HG02870 (cell line): ENCODE measurements around the gene PRTG.
"Not testable (repeated sequence)": the region's sequence is repeated elsewhere in the genome, so short reads cannot be mapped to it uniquely, and the experiment has no call there.

Experiments used
- ATAC-seq: cut with Tn5 transposase; IDR thresholded peaks from one replicate; pipeline ENCODE4 v1.9.1; 2021; ENCODE audit warnings: mild to moderate bottlenecking, moderate library complexity; ENCODE audit not compliant: unreplicated experiment

PRTG gene, protein sequence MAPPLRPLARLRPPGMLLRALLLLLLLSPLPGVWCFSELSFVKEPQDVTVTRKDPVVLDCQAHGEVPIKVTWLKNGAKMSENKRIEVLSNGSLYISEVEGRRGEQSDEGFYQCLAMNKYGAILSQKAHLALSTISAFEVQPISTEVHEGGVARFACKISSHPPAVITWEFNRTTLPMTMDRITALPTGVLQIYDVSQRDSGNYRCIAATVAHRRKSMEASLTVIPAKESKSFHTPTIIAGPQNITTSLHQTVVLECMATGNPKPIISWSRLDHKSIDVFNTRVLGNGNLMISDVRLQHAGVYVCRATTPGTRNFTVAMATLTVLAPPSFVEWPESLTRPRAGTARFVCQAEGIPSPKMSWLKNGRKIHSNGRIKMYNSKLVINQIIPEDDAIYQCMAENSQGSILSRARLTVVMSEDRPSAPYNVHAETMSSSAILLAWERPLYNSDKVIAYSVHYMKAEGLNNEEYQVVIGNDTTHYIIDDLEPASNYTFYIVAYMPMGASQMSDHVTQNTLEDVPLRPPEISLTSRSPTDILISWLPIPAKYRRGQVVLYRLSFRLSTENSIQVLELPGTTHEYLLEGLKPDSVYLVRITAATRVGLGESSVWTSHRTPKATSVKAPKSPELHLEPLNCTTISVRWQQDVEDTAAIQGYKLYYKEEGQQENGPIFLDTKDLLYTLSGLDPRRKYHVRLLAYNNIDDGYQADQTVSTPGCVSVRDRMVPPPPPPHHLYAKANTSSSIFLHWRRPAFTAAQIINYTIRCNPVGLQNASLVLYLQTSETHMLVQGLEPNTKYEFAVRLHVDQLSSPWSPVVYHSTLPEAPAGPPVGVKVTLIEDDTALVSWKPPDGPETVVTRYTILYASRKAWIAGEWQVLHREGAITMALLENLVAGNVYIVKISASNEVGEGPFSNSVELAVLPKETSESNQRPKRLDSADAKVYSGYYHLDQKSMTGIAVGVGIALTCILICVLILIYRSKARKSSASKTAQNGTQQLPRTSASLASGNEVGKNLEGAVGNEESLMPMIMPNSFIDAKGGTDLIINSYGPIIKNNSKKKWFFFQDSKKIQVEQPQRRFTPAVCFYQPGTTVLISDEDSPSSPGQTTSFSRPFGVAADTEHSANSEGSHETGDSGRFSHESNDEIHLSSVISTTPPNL

DNA sequence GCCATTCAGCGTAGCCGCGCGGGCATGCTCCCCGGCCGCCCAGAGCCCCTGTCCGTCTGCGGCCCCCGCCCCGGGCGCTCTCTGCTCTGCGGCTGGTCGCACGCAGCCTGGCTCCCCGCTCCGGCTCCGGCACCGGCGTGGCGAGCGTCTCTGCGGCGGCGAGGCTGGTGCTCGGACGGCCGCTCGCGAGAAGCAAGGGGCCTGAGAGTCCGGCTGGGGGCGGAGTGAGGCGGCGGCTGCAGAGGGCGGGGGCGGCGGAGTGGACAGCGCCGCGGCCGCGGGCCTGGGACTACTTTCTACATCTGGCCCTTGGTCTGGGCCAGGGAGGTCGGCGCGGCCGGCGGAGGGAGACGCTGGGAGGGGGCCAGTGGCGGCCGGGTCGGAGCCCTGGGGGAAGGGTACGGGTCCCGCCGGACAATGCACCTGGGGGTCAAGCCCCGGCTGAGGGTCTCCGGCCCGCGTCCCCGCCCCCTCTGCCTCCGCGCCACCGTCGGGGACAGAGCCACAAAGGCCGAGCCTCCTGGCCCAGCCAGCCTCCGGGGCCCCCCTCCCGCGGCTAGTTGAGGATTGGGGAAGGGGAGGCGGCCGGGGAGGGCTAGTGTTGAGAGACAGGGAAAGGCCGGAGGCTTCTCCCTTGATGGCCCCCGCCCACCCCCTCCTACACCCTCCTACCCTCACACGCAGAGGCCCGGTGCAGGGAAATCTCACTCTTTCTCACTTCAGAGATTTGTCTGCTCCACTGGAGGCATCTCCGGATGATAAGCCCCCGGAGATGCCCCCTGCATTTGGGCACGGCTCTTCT, at the start of gene PRTG:
TSS of gene PRTG (minus strand) at position 226 of the 802 bp plus-strand sequence. CDS start at position 5, 221 bp downstream.
- ATAC-seq = no peak

DNA sequence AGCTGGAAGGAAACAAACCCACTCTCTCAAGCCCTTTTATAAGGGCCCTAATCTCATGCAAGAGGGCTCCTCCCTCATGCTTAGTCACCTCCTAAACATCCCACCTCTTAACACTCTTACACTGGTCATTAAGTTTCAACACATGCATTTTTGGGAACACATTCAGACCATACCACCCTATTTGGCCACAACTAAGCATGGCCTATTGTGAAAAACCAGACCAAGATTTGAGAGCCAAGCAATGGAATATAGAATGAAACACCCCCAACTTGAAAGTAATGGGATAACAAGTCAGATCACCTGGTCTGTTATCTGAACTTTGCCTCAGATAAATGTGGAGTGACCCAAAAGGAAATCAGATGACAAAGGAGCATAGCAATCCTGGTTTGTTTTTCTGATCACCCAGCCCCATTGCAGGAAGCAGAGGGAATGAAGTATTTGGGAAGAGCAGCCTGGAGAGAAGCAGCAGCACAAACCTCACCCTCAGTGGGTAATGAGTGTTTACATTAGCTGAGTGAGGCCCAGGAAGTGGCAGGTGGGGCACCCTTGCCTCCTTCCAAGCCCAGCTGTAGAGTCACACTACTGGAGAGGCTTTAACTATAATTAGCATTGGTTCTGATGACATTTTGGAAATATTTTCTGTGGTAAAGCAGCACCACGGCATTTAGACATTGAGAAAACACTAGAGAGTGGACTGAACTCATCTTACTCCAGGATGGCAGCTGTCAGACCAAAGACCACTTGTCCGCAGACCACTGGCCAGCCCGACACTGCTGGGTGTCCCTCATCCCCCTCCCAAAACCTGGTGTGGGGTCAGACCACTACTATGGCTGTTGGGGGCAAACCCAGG, 48.8 kb upstream of the PRTG start:
- ATAC-seq = no peak

DNA sequence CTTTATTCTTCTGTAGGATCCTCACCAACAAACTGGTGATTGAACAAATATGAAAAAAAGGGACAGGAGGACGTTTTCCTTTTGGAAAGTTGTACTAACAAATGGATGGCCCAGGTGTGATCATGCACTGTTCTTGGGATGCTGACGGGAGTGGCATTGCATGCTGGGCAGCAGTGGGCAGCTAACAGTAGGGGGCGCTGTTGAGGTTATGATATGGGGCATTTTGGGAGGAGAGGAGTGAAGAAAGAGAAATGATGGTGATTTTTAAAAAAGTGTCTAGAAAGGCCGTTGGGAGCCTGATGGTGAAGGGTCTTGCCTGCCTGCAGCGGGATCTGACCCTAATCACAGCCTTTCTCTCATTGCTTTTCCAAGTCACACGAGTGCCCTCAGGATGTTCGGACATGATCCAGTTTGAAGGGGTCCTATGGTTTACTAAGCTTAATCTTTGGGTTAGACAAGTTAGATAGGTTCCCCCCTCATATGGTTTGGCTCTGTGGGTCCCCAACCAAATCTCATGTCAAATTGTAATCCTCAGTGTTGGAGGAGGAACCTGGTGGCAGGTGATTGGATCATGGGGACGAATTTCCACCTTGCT, 46.2 kb upstream of the PRTG start:
- no peak for ATAC-seq

DNA sequence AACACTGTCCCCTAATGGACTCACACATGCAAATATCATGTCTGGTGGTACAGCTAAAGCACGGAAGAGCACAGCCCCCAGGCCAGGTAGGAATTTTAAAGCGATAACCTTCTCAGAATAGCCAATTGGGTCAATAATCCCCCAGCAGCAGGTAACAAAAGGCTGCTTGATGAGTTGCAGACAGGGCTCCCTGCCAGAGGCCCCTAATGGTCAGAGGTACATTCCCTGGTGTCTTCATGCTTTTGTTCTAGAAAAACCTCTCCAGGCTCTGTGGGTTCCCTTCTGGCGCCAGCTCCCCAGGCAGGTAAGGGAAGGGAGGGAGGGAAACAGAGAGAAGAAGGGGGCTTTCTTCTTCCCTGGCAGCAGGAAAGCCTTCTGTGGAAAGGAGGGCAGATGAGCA, 43.4 kb upstream of the PRTG start:
- no peak for ATAC-seq

DNA sequence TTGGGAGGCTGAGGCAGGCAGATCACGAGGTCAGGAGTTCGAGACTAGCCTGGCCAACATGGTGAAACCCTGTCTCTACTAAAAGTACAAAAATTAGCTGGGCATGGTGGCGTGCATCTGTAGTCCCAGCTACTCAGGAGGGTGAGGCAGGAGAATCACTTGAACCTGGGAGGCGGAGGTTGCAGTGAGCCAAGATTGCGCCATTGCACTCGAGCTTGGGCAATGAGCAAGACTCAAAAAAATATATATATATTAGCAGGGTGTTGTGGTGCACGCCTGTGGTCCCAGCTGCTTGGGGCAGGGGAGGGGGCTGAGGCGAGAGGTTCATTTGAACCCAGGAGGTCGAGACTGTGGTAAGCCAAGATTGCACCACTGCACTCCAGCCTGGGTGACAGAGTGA, 42.6 kb upstream of the PRTG start:
- ATAC-seq = not testable (repeated sequence)

DNA sequence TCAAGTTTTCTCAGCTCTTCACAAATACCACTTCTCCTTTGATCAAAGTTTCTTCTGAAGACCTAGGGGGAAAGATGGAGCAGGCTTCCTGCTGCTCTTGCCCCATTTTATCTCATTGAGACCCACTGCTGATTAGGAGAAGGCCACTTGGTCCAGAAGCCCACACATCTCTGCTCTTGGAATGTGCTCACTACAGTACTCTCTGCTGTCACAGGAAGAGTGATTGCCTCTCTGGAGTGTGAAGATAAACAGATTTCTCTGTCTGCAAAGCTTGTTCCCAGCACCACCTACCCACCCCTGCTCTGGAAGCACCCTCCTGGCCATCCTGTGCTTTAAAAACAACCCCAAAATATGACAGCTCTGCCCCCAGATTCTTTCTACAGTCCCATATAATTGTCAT, 41.3 kb upstream of the PRTG start:
- ATAC-seq = no peak

DNA sequence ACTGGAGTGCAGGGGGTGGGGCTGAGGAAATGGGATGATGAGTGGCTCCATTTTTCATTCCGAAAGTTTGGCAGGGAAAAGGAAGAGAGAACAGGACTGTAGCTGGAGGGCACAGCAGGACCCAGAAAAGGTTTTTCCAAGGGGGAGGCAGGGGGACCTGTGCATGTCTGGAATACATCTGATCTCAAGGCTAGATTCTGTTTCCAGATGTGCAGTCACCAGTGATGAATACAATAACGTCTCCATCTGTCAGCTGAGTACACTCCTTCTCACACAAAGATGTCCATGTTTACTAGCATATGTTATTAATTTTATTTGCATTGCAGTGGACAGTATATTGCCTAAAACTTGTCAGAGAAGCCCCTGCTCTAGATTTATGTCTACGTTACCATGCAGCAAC, 39.9 kb upstream of the PRTG start:
- ATAC-seq = no peak

DNA sequence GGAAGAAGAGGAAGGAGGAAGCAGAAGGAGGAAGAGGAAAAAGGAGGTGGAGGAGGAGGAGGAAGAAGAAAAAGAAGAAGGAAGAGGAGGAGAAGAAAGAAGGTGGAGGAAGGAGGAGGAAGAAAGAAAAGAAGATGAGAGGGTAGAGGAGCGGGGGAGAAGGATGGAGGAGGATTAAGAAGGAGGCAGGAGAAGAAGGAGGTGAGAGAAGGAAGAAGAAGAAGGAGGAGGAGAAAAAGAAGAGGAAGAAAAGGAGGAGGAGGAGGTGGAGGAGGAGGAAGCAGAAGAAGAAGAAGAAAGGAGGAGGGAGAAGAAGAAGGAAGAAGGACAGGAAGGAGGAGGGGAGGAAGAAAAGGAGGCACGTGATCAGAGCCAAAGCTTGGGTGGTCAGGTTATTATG, 37.3 kb upstream of the PRTG start:
- no peak for ATAC-seq

DNA sequence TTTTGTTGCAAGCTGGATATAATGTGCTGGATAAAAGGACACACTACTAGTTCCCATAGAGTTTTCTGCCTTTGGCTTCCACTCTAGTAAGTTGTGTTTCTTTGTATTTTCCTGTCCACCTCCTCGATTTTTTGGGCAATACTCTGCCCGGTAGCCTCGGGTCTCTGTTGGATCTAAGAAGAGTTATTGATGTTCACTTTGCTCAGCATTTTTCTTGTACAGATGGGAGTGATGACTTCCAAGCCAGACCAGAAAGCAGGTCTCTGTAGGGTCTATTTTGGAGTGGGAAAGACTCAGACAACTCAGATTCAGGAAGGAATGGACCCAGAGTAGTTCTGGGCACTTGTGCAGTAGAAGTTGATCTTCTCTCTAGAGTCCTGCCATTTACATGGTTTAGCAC, 36.0 kb upstream of the PRTG start:
- ATAC-seq = no peak

DNA sequence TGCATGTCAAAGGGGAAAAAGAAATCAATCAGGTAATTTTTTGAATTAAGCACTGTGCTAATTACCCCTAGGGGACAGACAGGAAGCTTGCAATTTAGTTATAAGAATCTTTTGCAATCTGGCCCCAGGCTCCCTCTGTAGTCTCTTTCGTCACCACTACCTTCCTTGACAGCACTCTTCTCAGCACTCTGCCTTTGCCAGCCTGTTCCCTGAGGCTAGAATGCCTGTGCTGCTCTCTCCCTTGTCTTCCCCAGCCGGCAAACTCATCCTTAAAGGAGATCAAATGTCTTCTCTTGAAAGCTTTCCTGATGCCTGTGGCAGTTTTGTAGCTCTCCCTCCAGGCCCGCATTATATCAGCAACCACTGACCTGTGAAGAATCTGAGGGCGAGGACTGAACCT, 32.4 kb upstream of the PRTG start:
- ATAC-seq = no peak

DNA sequence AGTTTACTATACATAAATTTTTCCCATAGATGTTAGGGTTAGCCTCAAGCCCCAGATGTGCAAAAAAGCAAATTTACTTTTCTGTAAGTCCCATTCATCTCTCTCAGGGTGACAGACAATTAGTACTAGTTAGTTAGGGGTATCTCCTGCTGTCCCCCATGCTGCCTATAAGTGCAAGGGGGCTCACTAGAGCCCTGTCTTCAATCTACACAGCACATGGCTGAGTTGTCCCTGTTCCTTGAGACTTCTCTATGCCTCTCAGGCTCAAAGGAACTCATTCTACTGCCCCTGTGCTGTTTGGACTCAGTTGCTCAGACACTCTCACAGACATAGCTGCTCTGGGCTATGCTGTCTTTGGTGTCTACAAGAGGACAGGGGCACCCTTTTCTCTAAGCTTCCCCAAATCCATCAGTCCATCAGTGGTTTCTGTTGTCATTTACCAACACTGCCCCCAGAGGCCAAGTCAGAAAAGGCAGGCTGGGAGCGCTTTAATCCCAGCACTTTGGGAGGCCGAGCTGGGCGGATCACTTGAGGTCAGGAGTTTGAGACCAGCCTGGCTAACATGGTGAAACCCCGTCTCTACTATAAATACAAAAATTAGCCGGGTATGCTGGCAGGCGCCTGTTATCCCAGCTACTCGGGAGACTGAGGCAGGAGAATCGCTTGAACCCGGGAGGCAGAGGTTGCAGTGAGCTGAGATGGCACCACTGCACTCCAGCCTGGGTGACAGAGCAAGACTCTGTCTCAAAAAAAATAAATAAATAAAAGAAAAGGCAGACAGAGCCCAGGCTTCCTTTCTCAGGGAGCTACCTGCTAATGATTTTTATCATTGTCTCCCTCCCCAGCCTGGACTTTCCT, 31.4 kb upstream of the PRTG start:
- peak; percentile 53 for ATAC-seq

DNA sequence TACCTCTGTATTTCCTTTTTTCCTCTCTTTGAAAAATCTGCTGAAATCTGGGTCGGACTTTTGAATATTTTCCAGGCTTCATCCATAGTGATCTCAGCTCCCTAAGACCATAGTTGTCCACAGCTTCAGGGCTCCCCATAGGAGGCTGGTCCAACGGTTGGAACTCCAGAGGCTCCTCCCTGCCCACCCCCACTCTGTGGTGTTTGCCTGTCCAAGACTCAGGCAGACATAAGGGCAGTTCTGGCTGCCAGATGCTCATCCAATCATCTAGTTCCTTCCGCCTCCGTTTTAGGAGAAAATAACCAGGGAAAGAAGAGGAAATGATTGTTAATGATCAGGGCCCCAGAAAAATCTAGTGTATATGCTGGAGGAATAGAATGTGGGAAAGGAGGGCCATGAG, 27.9 kb upstream of the PRTG start:
- ATAC-seq = no peak

DNA sequence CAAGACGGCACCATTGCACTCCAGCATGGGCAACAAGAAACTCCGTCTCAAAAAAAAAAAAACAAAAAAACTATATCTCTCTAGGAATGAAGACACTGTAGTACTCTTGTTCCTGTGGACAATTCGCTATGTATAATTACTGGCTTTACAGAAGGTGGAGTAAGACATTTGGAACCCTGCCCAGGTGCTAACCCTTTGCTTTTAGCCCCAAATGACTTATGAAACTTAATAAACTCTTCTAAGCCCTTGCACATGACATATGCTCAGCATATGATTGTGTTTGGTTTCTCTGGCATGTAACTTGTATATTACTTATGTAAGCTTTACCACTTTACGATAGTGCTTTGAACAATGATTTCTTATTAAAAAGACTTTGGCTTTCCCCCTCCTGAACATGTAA, 27.3 kb upstream of the PRTG start:
- ATAC-seq = no peak

DNA sequence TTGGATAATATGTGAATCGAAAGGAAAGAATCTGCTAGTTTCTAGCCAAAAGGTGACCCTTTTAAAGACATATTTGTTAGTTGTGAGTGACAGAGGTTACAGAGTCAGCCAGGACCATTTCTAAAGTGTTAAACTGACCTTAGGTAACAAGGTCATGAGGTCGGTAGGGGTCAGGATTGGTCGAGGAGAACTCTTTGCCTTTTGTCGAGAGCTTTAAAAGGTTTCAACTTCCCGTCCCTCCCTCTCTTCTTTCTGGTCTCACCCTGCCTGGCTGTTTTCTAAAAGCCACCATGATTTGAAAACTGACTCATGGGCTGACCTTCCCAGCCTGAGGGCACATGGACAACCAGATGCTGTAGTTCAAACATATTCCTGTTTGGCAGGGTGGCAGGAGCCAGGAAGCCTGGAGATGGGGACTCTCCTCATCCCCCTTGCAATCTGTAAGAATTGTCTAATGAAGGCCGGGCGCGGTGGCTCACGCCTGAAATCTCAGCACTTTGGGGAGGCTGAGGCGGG, 25.8 kb upstream of the PRTG start:
- no peak for ATAC-seq

DNA sequence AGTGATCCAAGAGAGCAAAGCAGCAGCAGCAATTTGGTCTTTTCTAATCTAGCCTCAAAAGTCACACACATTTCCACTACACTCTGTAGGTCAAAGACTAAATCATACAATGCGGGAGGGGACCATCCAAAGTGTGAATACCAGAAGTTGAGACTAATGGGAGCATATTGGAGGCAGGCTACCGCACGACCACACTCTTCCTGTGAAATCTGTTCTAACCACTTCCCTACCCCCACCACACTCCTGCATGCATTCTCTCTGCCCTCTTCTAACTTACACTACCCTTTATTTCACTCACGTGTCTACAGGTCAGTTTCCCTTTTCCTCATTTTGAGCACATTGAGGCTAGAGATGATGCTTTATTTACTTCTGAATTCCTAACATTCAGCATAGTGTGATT, 23.7 kb upstream of the PRTG start:
- ATAC-seq = no peak

DNA sequence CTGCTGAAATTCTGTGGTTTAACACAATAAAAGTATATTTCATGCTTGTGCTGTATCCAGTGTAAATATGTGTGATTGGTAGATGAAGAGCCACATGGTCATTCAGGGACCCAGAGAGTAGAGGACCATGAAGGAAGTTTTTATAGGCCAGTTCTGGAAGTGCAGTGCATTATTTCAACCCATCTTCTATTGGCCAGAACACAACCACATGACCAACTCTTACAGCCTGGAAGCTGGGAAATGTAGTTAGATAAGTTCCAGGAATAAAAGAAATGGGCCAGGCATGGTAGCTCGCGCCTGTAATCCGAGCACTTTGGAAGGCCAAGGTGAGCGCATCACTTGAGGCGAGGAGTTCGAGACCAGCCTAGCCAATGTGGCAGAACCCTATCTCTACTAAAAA, 21.4 kb upstream of the PRTG start:
- no peak for ATAC-seq

DNA sequence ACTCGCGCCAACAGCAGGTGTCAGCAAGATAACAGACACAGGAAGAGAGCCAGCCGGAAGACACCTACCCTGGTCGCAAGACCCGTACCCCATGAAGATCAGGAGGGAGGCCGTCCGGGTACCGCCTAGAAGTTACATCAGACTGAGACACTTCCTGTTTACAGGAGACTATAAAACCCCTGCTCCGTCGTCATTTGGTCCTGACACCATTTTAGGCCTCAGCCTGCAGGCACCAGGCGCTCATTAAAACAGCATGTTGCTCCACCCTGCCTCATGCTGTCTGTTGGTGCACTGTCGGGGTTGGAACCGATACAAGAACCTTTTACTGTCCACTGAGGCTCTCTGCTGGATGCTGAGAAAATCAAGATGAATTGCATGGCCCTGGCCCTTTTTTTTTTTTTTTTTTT, 15.6 kb upstream of the PRTG start:
- no peak for ATAC-seq

DNA sequence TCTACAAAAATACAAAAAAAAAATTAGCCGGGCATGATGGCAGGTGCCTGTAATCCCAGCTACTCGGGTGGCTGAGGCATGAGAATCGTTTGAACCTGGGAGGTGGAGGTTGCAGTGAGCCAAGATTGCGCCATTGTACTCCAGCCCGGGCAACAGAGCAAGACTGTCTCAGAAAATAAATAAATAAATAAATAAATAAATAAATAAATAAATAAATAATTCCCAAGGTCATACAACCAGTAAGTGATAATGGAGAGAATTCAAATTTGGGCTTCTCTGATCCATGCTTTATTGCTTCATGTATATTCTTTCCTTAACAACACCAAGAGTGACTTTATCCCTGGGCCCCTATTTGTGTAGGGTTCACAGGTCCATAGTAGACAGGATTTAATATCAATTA, 10.5 kb upstream of the PRTG start:
- not testable (repeated sequence) for ATAC-seq
